HG02938 (cell line): ENCODE measurements around the gene NFIX.

ENCODE experiments used
- ATAC-seq: cut with Tn5 transposase; IDR thresholded peaks from one replicate; pipeline ENCODE4 v1.9.1; 2021; ENCODE audit warnings: mild to moderate bottlenecking, moderate library complexity; ENCODE audit not compliant: unreplicated experiment

The NFIX gene

GRCh38 chr19:13089139-13089856 lies 94.0 kb downstream of the NFIX start:
- ATAC-seq: no peak

GRCh38 chr19:13089857-13090507 lies 94.7 kb downstream of the NFIX start:
- no peak for ATAC-seq

DNA sequence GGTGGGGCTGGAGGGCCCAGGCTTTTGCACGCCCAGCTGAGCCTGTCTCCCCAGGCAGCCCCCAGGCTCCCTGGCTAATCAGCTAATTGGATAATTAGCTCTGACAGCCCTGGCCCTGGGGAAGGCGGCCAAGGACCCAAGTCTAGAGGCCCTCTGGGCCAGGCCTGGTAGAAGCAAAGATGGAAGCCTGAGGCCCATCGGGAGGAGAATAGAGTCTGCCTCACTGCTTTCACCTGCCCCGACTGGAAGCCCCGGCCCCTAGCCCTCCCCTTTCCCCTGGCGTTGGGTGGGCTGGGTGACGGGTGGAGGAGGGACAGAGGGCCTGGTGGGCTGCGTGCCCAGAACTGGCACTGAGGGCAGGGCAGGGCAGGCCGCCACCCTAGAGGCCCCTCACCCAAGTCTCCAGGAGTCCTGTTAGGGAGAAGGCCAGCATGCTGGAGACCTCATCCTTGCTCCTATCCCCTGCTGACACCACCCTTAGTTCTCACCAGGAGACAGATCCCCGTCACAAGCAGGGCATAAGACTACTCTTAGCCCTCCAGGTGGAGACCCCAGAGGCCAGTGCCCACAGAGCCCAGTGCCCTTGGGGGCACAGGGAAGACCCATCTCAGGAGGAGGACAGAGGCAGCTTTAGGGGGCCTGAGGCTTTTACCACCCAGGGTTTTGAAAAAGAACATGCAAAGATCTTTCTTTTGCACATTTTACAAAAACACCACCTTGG lies 95.4 kb downstream of the NFIX start:
- ATAC-seq: no peak

DNA sequence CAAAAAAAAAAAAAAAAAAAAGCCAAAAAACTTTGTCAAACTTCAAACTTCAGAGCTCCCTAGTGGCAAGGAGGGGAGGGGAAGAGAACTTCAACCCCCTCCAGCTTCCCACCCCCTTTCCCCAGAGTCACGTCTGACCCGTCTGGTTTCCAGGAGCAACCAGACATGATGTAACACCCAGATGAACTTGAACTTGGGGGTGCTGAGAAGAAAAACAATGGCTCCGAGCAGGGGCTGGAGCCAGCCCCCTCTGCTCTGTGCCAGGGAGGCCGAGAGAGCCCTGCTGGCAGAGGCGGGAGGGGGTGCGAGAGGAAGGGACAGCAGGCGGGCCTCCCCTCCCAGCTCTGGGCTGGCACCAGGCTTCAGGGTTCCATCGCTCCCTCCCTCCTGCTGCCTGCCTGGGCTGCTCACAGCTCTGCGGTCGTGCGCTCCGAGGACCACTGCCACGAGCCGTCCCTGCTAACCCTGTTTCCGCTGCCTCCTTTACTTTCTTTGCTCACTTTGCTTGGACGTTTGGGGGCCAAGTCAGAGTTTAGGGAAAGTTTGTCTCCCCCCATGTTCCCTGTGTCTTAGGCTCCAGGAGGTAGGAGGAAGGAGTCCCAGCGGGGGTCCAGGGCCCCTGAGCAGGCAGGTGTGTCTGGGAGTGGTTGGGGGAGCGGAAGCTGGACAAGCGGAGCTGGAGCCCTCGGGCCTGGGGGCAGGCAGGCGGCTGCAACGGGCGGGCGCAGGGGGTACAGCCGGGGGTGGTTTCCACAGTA lies 96.3 kb downstream of the NFIX start:
- ATAC-seq: no peak

GRCh38 chr19:13092158-13092543 lies 96.9 kb downstream of the NFIX start:
- no peak for ATAC-seq

DNA sequence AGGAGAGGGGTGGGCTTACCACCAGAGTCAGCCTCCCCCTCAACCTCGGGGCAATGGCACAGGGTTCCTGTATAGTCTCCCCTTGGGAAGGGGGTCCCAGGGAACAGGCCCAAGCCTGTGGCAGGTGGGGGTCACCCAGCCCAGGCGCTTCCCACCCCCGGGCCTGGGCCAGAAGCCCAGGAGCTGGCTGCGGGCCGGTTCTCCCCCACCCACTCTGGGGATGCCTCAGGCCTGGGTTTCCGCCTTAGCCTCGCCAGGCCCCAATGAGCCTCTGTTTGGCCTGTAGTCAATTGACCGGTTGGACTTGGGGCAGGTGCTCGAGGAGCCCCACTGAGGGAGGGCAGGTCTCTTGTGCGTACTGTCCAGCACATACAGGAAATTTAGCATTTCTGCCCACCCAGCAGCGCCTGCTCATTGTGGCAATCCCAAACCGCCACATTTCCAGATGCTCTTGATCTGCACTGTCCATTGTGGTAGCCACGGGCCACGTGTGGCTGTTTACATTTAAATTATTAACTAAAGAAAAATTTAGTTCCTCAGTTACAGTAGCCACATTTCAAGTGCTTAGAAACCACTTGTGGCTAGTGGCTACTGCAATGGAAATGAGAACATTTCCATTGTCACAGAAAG lies 97.4 kb downstream of the NFIX start:
- ATAC-seq: no peak

DNA sequence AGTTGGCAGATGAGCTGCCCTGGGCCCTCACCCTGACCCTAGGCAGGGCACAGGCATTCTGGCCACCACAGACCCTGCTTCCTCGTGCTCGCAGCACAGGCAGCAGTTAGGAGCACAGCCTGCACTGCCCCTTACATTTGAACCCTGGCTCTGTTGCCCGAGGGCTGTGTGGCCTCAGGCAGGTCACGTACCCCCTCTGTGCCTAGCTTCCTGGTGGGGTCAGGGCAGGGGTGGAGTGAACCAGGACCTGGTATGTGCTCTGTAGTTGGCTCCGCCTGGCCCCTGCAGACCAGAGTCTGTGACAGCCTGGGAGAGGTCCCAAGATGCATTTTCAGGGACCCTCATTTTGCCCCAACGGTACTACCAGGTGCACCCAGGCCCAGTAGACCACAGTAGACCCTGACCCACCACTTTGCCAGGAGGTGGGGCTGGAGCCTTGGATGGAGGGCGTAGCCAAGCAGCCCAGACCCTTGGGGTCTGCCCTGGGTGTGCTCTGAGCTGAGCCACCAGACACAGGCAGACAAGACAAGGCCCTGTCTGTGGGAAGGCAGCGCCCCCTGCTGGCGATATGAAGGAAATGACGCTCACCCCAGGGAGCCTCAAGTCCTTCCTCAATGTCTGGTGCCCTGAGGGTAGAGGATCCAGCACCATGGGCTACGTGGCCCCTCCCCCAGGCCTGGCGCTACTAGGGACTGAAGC lies 98.3 kb downstream of the NFIX start:
- no peak for ATAC-seq

GRCh38 chr19:13094106-13094504 lies 98.8 kb downstream of the NFIX start:
- no peak for ATAC-seq

- ATAC-seq: no peak
Measured at GRCh38 chr19:13094771-13095392, 99.6 kb downstream of the NFIX start.

DNA sequence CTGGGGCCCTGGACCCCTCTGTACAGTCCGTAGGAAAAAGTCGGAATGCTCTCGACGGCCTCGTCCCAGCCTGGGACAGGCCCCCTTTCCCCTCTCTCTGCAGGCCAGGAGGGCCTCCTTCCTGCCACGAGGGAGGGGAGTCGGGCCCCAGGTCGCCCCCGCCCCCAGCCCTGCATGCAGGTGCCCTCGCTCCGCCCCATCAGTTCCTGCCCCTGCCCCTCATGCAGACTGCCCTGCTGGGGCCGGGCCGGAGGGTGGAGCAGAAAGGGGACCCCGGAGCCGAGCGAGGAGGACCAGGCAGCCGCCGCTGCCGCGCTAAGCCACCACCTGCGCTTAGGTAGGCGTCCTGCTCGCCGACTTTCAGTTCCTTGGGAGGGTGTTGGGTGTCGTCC lies 100.1 kb downstream of the NFIX start:
- no peak for ATAC-seq

DNA sequence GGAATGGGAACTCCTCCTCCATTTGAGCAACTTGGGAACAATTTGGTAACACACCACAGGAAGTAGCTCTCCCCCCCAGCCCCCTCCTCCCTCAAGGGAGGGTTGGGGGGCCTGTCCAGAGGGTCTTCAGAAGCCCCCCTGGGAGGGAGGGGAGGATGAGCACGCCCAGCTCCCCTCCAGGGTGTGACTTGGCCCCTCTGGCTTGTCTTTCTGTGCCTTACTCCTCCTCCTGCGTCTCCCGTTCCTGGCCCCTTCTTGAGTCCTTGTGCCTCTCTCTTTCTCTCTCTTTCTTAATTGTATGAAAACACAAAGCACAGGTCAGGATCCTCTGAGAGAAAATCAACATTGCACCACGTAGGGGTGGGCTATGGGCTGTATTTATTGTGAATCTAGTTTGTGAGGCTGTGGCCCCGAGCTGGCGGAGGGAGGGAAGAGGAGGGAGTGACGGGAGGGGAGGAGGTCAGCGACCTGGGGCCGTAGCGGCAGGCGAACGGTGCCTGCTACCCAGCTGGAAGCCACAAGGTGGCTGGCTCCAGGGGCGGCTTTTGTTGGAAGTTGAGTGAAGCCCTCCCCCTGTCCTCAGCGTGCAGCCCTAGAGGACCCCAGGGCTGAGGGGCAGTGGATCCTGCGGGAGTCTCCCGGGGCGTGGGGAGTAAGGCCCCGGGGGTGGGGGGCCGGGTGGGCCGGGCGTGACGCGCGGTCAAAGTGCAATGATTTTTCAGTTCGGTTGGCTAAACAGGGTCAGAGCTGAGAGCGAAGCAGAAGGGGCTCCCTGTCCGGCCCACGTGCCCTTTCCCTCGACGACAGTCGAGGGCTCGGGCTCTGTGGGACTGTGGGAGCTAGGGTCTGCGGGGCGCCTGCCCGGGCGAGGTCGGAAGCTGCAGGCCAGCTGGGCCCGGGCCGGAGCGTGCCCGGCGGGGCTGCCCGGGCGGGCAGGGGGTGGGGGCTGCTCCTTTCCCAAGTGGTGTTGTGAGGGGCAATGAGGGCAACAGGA lies 101.0 kb downstream of the NFIX start:
- ATAC-seq: no peak

DNA sequence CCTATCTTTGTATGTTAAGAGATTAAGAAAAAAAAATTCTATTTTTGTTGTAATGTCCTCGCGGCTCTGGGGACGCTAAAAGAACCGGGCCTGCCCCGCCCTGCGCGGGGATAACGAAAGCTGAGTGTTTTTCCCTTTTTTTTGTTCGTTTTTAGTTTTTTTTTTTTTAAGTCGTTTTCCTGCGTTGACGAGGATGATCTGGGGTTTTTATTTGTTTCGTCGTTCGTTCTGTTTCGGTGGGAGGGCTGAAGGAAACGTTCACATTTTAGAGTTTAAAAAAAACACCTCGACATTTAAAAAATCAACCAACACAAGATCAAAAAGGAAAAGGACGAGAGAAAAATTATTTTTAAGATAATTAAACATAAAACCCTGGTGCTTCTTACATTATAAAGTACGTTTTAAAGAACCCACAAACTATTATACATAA lies 101.8 kb downstream of the NFIX start:
- no peak for ATAC-seq

DNA sequence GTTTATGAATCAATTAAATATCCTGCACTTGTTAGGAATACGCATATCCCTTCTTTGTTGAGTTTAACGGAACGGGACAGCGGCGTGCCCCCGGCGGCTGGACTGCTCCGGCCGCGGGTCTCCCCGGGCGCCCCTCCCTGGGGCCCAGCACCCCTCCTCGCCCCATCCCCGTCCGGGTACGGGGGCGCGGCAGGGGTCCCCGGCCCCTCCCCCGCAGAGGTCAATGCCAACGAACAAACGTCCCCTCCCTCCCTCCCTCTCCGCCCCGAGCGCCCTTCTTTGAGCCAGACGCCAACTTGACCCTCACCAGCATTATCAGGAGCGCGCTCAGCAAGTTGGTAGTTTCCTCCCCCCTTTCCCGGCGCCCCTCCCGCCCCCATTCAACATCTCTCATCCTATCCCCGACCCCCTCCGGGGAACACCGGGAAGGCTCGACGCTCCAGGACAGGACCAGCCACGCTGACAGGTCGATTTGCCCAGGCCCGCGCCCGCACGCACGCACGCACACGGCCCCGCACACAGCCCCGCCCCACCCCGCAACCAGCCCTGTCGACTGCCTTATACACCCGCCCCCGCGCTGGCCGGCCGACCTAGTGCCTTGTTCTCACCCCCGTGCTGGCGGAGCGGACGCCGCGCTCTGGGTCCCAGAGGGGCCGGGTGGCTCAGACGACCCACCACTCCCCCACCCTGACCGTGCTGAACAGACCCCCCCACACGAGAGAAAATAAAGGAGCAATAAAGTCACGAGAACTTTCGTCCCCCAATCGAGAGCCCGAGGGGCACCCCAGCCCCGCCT lies 102.4 kb downstream of the NFIX start:
- no peak for ATAC-seq

GRCh38 chr19:13098277-13099072 lies 103.2 kb downstream of the NFIX start:
- no peak for ATAC-seq

GRCh38 chr19:13099073-13099999 lies 104.1 kb downstream of the NFIX start:
- no peak for ATAC-seq

DNA sequence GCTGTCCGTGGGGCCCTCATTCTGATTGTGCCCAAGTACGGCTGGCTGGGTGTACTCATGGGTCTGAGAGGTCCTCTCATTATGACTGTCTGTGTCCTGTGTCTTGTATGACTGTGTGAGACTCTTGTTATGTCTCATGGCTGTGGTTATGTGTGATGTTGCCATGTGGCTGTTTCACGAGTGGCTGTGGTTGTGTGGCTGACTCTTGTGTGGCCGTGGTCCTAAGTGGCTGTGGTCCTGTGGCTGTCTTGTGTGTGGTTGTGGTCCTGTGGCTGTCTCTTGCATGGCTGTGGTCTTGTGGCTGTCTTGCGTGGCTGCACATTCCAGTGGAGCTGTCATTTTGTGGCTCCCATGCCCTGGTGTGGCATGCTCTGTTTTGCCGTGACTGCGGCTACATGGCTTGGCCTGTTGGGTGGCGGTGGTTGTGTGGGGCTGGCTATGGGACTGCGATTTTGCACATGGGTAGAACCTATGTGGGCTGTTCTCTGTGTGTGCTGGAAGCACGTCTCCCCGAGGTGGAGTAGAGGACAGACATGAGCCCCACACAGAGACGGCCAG lies 104.8 kb downstream of the NFIX start:
- ATAC-seq: no peak
